Measurements from ENCODE around the gene TMEM129.
A peak's percentile ranks its signal among the peaks of the same experiment; 100 is the strongest.

The TMEM129 gene

GRCh38 chr4:1722551-1723118 is 1.5 kb upstream of the TMEM129 start:
- H3K4me3 ChIP-seq (ENCODE audit: low read depth, low read length), result peak overlapping the region; percentile 94
- DNase-seq (ENCODE audit: low read depth), result no peak
- 0 out of 2 replicates have a peak, but pooled peaks have one; percentile 15 for TF ChIP-seq CTCF (IDR thresholded peaks at IDR 0.05; ENCODE audit: control insufficient read depth, extremely low read depth, insufficient read depth)

GRCh38 chr4:1721666-1722550 is 785 bp upstream of the TMEM129 start:
- DNase-seq (ENCODE audit: low read depth), result no peak
- no peak for TF ChIP-seq CTCF (IDR thresholded peaks at IDR 0.05; ENCODE audit: control insufficient read depth, extremely low read depth, insufficient read depth)
- peak overlapping the region; percentile 94 for H3K4me3 ChIP-seq (ENCODE audit: low read depth, low read length)

- peak overlapping the region; percentile 94 for H3K4me3 ChIP-seq (ENCODE audit: low read depth, low read length)
- TF ChIP-seq CTCF (IDR thresholded peaks at IDR 0.05; ENCODE audit: control insufficient read depth, extremely low read depth, insufficient read depth), result no peak
- DNase-seq (ENCODE audit: low read depth), result no peak
These were observed 750 bp downstream of the TMEM129 start for GRCh38 chr4:1720163-1720983.

- DNase-seq (ENCODE audit: low read depth), result peak; percentile 93
- TF ChIP-seq CTCF (IDR thresholded peaks at IDR 0.05; ENCODE audit: control insufficient read depth, extremely low read depth, insufficient read depth), result no peak
- peak overlapping the region; percentile 18 for H3K4me3 ChIP-seq (ENCODE audit: low read depth, low read length)
These were observed 2.9 kb downstream of the TMEM129 start for GRCh38 chr4:1718095-1718850.

- DNase-seq (ENCODE audit: low read depth), result no peak
- H3K4me3 ChIP-seq (ENCODE audit: low read depth, low read length), result peak overlapping the region; percentile 18
- TF ChIP-seq CTCF (IDR thresholded peaks at IDR 0.05; ENCODE audit: control insufficient read depth, extremely low read depth, insufficient read depth), result no peak
These were observed 3.7 kb downstream of the TMEM129 start for GRCh38 chr4:1717129-1718094.

Measured in LNCaP clone FGC (cell line).